Measurements from ENCODE around the gene GABRG1.

The GABRG1 gene

GRCh38 chr4:46123913-46124755, at the start of gene GABRG1:
Gene GABRG1 (minus strand): TSS chr4:46124054. CDS start chr4:46123913, 141 bp downstream.
- DNase-seq (ENCODE audit: low spot score) (no peak), FAIRE-seq (no peak)

- no peak for DNase-seq (ENCODE audit: low spot score)
- peak; percentile 79 for FAIRE-seq
Observed at GRCh38 chr4:46146993-46147392, 23.1 kb upstream of the GABRG1 start.

GRCh38 chr4:46131498-46132057, 7.7 kb upstream of the GABRG1 start:
- FAIRE-seq, result no peak

GRCh38 chr4:46124773-46125413, 1.0 kb upstream of the GABRG1 start:
- DNase-seq (ENCODE audit: low spot score) (peak; percentile 15), FAIRE-seq (no peak)

More at GRCh38 chr4:46131498-46132057, 7.7 kb upstream of the GABRG1 start:
- no peak for DNase-seq (ENCODE audit: low spot score)

- DNase-seq (ENCODE audit: low spot score) (no peak), FAIRE-seq (no peak)
Observed at GRCh38 chr4:46081674-46082073, 42.2 kb downstream of the GABRG1 start.

GRCh38 chr4:46081248-46081647, 42.6 kb downstream of the GABRG1 start:
- no peak for FAIRE-seq
- no peak for DNase-seq (ENCODE audit: low spot score)

- FAIRE-seq (no peak), DNase-seq (ENCODE audit: low spot score) (no peak)
Observed at GRCh38 chr4:46073778-46074177, 50.1 kb downstream of the GABRG1 start.

- no peak for DNase-seq (ENCODE audit: low spot score)
- FAIRE-seq, result no peak
Observed at GRCh38 chr4:46051392-46051791, 72.5 kb downstream of the GABRG1 start.

- FAIRE-seq (no peak), DNase-seq (ENCODE audit: low spot score) (no peak)
Observed at GRCh38 chr4:46032056-46032455, 91.8 kb downstream of the GABRG1 start.

- no peak for DNase-seq (ENCODE audit: low spot score)
Observed at GRCh38 chr4:46016306-46016705, 107.5 kb downstream of the GABRG1 start.

GRCh38 chr4:45992728-45993127, 131.1 kb downstream of the GABRG1 start:
- DNase-seq (ENCODE audit: low spot score), result no peak
- no peak for FAIRE-seq

More at GRCh38 chr4:46016306-46016705, 107.5 kb downstream of the GABRG1 start:
- no peak for FAIRE-seq

- DNase-seq (ENCODE audit: low spot score), result no peak
- FAIRE-seq, result no peak
Observed at GRCh38 chr4:45989775-45990174, 134.1 kb downstream of the GABRG1 start.

- DNase-seq (ENCODE audit: low spot score), result no peak
- FAIRE-seq, result no peak
Observed at GRCh38 chr4:45987858-45988257, 136.0 kb downstream of the GABRG1 start.

Data from urothelium cell line (cell line).